Neural progenitor cell (in vitro differentiated cells): ENCODE measurements around the gene CTR9. TPM values are rescaled to one million over a fixed set of nuclear protein-coding genes. Genes with fewer than 3 reads are reported as not detected.

ENCODE experiments used
- DNase-seq: peaks from one replicate; pipeline ENCODE4 v3.0.0-alpha.2; 2016; ENCODE audit warnings: low spot score
- H2AFZ ChIP-seq: fragments of 200-600 bp; sonication (generic); replicated peaks from 2 replicates; pipeline ENCODE4 v1.6.1; 2016; ENCODE audit warnings: antibody characterized with exemption
- H3F3A ChIP-seq: fragments of 200-600 bp; sonication (generic); 2 replicates; pipeline ENCODE4 v1.6.1; 2016; ENCODE audit warnings: antibody characterized with exemption, low read depth
- H3K27ac ChIP-seq: fragments of 200-600 bp; sonication (generic); 2 replicates; pipeline ENCODE4 v1.5.1; 2016; ENCODE audit warnings: mild to moderate bottlenecking
- H3K27me3 ChIP-seq: fragments of 200-600 bp; sonication (generic); 2 replicates; pipeline ENCODE4 v1.6.1; 2016; ENCODE audit warnings: mild to moderate bottlenecking, moderate library complexity
- H3K36me3 ChIP-seq: fragments of 200-600 bp; sonication (generic); 2 replicates; pipeline ENCODE4 v1.5.1; 2016
- H3K4me1 ChIP-seq: fragments of 200-600 bp; sonication (generic); 2 replicates; pipeline ENCODE4 v1.6.1; 2016; ENCODE audit warnings: mixed run types
- H3K4me2 ChIP-seq: fragments of 200-600 bp; sonication (generic); 2 replicates; pipeline ENCODE4 v1.6.1; 2016
- H3K4me3 ChIP-seq: fragments of 200-600 bp; sonication (generic); 2 replicates; pipeline ENCODE4 v1.5.1; 2016
- H3K79me2 ChIP-seq: fragments of 200-600 bp; sonication (generic); 2 replicates; pipeline ENCODE4 v1.6.1; 2016; ENCODE audit warnings: low read depth
- H3K9ac ChIP-seq: fragments of 200-600 bp; sonication (generic); 2 replicates; pipeline ENCODE4 v1.6.1; 2016
- H3K9me3 ChIP-seq: fragments of 200-600 bp; sonication (generic); 2 replicates; pipeline ENCODE4 v1.5.1; 2016; ENCODE audit warnings: low read depth
- H4K20me1 ChIP-seq: fragments of 200-600 bp; sonication (generic); 2 replicates; pipeline ENCODE4 v1.6.1; 2016; ENCODE audit warnings: low read depth
- H3K27ac Mint-ChIP-seq: 3 replicates; pipeline ENCODE4 v1.8.0; 2021; ENCODE audit warnings: mixed read lengths
- H3K27me3 Mint-ChIP-seq: 2 replicates; pipeline ENCODE4 v1.8.0; 2022; ENCODE audit warnings: low read depth, mild to moderate bottlenecking, inconsistent platforms, moderate library complexity, mixed read lengths; ENCODE audit not compliant: insufficient read depth
- H3K36me3 Mint-ChIP-seq: 3 replicates; pipeline ENCODE4 v1.8.0; 2021; ENCODE audit warnings: mixed read lengths
- H3K4me1 Mint-ChIP-seq: 3 replicates; pipeline ENCODE4 v1.8.0; 2021; ENCODE audit warnings: mixed read lengths
- H3K4me3 Mint-ChIP-seq: 3 replicates; pipeline ENCODE4 v1.8.0; 2021; ENCODE audit warnings: mild to moderate bottlenecking, moderate library complexity, mixed read lengths
- H3K9me3 Mint-ChIP-seq: 3 replicates; pipeline ENCODE4 v1.8.0; 2020; ENCODE audit warnings: mixed read lengths
- CTCF ChIP-seq: fragments of 200-600 bp; sonication (generic); IDR thresholded peaks from 2 replicates; pipeline ENCODE4 v1.5.1; 2017; ENCODE audit warnings: antibody characterized with exemption, mild to moderate bottlenecking
- EZH2 ChIP-seq: fragments of 200-600 bp; sonication (generic); IDR thresholded peaks from 2 replicates; pipeline ENCODE4 v1.6.1; 2017; ENCODE audit warnings: antibody characterized with exemption, mild to moderate bottlenecking, moderate library complexity
- EZH2phosphoT487 ChIP-seq: fragments of 200-600 bp; sonication (generic); IDR thresholded peaks from 2 replicates; pipeline ENCODE4 v1.6.1; 2017; ENCODE audit warnings: antibody characterized with exemption
- total RNA-seq: library from RNA; depleted of rRNA; stranded (reverse); fragments of >200 nt; gene quantifications from 2 replicates; pipeline ENCODE4 v1.2.3, GENCODE V29; 2015; ENCODE audit warnings: low replicate concordance

CTR9 gene
- total RNA-seq, 1 donor from 2014 or later, result 26.4 TPM

GRCh38 chr11:10798330-10798928 lies 47.4 kb downstream of the CTR9 start:
- H3K4me3 Mint-ChIP-seq, result no peak overlapping the region
- no peak for TF ChIP-seq EZH2
- no peak for TF ChIP-seq CTCF
- TF ChIP-seq EZH2phosphoT487, result no peak
- H2AFZ ChIP-seq, result no peak overlapping the region
- no peak overlapping the region for H3K9ac ChIP-seq
- H3K36me3 Mint-ChIP-seq, result peaks cover 49% of the 10 kb centered on the region
- H3K4me2 ChIP-seq, result no peak overlapping the region
- no peak overlapping the region for H3K4me3 ChIP-seq
- H3K27ac ChIP-seq, result no peak overlapping the region
- no peaks in the 10 kb centered on the region for H3K9me3 Mint-ChIP-seq
- no peak for DNase-seq
- no peaks in the 10 kb centered on the region for H3K27me3 ChIP-seq
- no peaks in the 10 kb centered on the region for H3K4me1 ChIP-seq
- H3F3A ChIP-seq, result peaks cover 97% of the 10 kb centered on the region
- H3K36me3 ChIP-seq, result peaks cover 74% of the 10 kb centered on the region
- H3K27ac Mint-ChIP-seq, result no peak overlapping the region
- H3K4me1 Mint-ChIP-seq, result peaks cover under 1% of the 10 kb centered on the region
- H4K20me1 ChIP-seq, result peaks cover 78% of the 10 kb centered on the region
- no peaks in the 10 kb centered on the region for H3K9me3 ChIP-seq
- peaks cover 27% of the 10 kb centered on the region for H3K79me2 ChIP-seq
- H3K27me3 Mint-ChIP-seq, result peaks cover 3% of the 10 kb centered on the region

GRCh38 chr11:10800292-10800691 lies 49.2 kb downstream of the CTR9 start:
- no peaks in the 10 kb centered on the region for H3K27me3 Mint-ChIP-seq
- peaks cover 93% of the 10 kb centered on the region for H3K36me3 ChIP-seq
- H3K4me3 ChIP-seq, result no peak overlapping the region
- H3K9me3 Mint-ChIP-seq, result no peaks in the 10 kb centered on the region
- no peak overlapping the region for H2AFZ ChIP-seq
- no peak overlapping the region for H3K9ac ChIP-seq
- no peak overlapping the region for H3K4me3 Mint-ChIP-seq
- H3K27ac ChIP-seq, result peak overlapping the region; percentile 16
- peaks cover 61% of the 10 kb centered on the region for H3K36me3 Mint-ChIP-seq
- no peaks in the 10 kb centered on the region for H3K27me3 ChIP-seq
- peaks cover 14% of the 10 kb centered on the region for H3K4me1 Mint-ChIP-seq
- peaks cover 96% of the 10 kb centered on the region for H4K20me1 ChIP-seq
- peaks cover 5% of the 10 kb centered on the region for H3K4me1 ChIP-seq
- TF ChIP-seq EZH2 (no peak), EZH2phosphoT487 (no peak), CTCF (no peak)
- peaks cover 100% of the 10 kb centered on the region for H3F3A ChIP-seq
- H3K79me2 ChIP-seq, result peaks cover 46% of the 10 kb centered on the region
- DNase-seq, result no peak
- no peak overlapping the region for H3K4me2 ChIP-seq
- no peak overlapping the region for H3K27ac Mint-ChIP-seq
- H3K9me3 ChIP-seq, result no peaks in the 10 kb centered on the region

- H3K4me1 ChIP-seq, result peaks cover 20% of the 10 kb centered on the region
- TF ChIP-seq EZH2phosphoT487 (no peak), EZH2 (no peak)
- no peak overlapping the region for H3K4me2 ChIP-seq
- peaks cover 93% of the 10 kb centered on the region for H3F3A ChIP-seq
- H3K9me3 Mint-ChIP-seq, result no peaks in the 10 kb centered on the region
- no peak for DNase-seq
- no peak overlapping the region for H3K4me3 Mint-ChIP-seq
- H3K27me3 ChIP-seq, result no peaks in the 10 kb centered on the region
- peaks cover 82% of the 10 kb centered on the region for H3K36me3 ChIP-seq
- peaks cover 2% of the 10 kb centered on the region for H3K27me3 Mint-ChIP-seq
- no peak overlapping the region for H3K27ac ChIP-seq
- peaks cover 70% of the 10 kb centered on the region for H3K36me3 Mint-ChIP-seq
- peaks cover 32% of the 10 kb centered on the region for H3K4me1 Mint-ChIP-seq
- peaks cover 91% of the 10 kb centered on the region for H4K20me1 ChIP-seq
- no peak overlapping the region for H2AFZ ChIP-seq
- H3K79me2 ChIP-seq, result peaks cover 80% of the 10 kb centered on the region
- no peak overlapping the region for H3K27ac Mint-ChIP-seq
- H3K4me3 ChIP-seq, result no peak overlapping the region
- no peak overlapping the region for H3K9ac ChIP-seq
- no peaks in the 10 kb centered on the region for H3K9me3 ChIP-seq
Measured at GRCh38 chr11:10803676-10804075, 52.6 kb downstream of the CTR9 start.

GRCh38 chr11:10805741-10806140 lies 54.7 kb downstream of the CTR9 start:
- peak overlapping the region; percentile 99 for H3K4me3 ChIP-seq

More at GRCh38 chr11:10805741-10806140, 54.7 kb downstream of the CTR9 start:
- Histone ChIP-seq H3K79me2 (peaks cover 87% of the 10 kb centered on the region), H3K36me3 (peaks cover 62% of the 10 kb centered on the region), H2AFZ (no peak overlapping the region), H3K9ac (no peak overlapping the region), H3F3A (peaks cover 86% of the 10 kb centered on the region), H3K27ac (no peak overlapping the region), H3K4me1 (peaks cover 25% of the 10 kb centered on the region), H4K20me1 (peaks cover 72% of the 10 kb centered on the region), H3K9me3 (no peaks in the 10 kb centered on the region), H3K27me3 (no peaks in the 10 kb centered on the region), H3K4me2 (peak overlapping the region; percentile 94)
- TF ChIP-seq EZH2phosphoT487 (no peak), CTCF (no peak), EZH2 (no peak)
- H3K36me3 Mint-ChIP-seq, result peaks cover 52% of the 10 kb centered on the region
- peaks cover 37% of the 10 kb centered on the region for H3K4me1 Mint-ChIP-seq
- no peaks in the 10 kb centered on the region for H3K9me3 Mint-ChIP-seq
- peaks cover 5% of the 10 kb centered on the region for H3K27me3 Mint-ChIP-seq
- H3K27ac Mint-ChIP-seq, result peak overlapping the region; percentile 68
- DNase-seq, result no peak
- H3K4me3 Mint-ChIP-seq, result peak overlapping the region; percentile 75
